HG02943 (cell line): ENCODE data around the gene PITPNM1.

Source experiments
- ATAC-seq: cut with Tn5 transposase; IDR thresholded peaks from one replicate; pipeline ENCODE4 v1.9.1; 2021; ENCODE audit warnings: mild to moderate bottlenecking, low read depth, moderate library complexity; ENCODE audit not compliant: unreplicated experiment

The PITPNM1 gene

DNA sequence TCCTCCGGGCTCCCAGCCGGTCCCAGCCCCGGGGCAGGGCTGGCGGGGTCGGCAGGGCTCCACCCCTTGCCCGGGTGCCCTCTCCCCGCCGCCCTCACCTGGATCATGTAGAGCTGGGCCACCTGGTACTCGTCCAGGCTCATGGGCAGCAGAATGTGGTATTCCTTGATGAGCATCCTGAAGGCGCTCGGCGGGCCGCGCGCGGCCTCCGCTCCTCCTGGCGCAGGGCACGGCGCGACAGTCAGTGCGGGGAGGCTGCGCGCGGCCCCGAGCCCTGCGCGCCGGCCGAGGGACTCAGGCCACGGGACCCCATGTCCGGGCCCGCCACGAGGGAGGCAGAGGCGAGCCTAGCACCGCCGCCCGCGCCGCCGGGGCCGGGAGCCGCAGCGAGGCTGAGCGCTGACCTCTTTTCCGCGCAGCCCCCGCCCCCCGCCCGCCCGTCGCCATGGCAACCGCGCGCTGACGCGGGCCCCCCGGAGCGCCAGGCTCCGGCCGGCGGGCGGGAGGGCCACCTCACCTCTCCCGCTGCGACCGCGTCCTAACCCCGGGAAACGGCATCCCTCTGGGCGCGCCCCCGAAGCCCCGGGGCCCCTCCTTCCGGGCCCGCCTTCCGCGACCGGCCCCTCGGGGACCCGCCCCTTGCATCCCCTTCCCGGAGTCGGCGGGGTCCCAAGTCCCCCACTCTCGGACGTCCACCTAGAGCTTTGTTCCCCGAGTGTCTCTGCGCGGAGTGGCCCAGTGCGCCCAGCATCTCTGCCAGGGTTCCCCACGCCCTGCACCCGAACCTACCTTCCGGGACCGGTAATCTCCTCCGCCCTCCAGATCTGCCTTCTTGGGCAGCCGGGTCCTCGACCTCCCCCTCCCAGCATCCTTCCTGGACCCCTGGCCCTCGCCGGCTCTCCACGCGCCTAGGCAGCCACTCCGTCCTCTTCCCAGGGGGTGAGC lies 886 bp downstream of the PITPNM1 start:
- no peak for ATAC-seq

DNA sequence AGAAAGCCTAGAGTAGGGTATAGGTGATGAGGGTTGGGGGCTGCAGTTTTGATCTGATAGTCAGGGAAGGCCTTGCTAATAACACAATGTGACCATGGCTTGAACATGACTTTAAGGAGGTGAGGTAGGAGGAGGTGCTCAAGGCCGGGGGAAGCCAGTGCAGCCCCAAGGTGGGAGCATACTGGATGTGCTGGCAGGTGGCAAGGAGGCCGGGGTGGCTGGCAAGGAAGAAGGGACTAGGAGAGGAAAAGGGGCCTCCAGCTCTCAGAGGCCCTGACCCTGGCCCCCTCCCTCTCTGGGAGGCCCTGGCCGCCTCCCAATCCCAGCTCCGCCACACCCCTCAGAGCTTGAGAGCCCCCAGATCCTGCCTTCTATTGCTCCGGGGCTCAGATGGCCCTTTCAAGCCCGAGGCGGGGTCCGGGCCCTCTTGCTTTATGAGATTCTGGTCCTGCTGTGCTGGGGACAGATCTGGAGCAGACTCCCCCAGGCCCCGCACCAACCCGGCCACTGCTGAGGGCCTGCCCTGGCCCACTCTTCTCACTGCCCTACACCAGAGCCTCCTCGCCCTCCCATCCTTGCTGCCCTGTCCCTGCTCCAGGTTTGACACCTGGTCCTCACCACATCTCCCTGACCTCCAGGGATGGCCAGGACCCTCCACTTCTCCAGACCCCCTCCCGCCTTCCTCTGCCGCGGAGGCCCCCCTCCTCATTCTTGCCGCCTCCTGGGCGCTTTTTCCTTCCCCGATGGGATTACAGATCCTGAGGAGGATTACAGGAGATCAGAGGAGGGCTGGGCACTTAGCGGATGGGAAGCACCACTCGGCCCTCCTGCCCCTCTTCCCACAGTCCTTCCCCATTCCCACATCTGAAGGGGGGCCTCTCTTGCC lies 1.8 kb downstream of the PITPNM1 start:
- ATAC-seq: no peak

DNA sequence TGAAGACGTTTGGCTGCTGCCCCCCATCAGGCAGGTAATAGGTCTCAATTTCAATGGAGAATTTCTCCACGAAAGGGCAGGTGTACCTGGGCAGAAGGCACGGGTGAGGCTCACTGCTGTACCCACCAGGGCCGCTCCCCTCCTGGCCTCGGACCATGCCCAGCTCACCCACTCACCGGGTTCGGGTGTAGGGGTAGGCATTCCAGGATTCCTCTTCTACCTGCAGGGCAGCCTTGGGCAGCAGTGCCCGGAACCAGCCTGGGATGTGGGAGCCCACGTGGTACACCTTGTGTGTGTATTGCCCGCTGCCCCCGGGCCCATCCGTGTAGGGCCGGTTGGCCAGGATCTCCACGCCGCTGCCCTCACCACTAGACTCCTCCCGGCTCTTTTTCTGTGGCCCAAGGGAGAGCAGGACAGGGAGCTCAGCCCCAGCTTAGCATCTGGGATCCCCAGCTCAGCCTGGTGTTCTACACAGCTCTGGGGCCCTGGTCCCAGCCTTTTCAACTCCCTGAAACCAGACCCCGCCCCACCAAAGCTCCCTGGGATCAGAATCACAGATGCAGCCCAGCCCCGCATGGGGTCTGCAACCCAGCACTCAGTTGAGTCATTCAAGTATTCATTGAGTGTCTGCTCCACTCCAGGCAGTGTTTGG lies 2.7 kb downstream of the PITPNM1 start:
- no peak for ATAC-seq

DNA sequence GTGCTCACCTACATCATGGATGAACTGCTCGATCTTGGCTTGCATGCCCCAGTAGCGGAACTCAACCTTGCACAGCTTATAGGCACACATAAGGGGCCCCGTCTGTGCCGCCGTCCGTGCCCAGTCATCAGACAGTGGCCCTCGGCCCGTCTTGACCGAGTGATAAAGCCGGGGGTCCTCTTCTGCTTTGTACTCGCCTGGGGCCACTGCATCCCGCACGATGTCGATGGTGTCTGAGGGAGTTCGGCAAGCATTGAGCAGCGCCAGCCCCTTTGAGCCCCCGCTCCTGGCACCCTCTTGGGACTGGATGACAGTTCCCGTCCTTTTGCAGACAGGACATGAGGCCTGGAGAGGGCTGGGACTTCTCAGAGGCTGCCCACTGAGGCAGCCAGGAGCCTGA lies 3.3 kb downstream of the PITPNM1 start:
- ATAC-seq: no peak

DNA sequence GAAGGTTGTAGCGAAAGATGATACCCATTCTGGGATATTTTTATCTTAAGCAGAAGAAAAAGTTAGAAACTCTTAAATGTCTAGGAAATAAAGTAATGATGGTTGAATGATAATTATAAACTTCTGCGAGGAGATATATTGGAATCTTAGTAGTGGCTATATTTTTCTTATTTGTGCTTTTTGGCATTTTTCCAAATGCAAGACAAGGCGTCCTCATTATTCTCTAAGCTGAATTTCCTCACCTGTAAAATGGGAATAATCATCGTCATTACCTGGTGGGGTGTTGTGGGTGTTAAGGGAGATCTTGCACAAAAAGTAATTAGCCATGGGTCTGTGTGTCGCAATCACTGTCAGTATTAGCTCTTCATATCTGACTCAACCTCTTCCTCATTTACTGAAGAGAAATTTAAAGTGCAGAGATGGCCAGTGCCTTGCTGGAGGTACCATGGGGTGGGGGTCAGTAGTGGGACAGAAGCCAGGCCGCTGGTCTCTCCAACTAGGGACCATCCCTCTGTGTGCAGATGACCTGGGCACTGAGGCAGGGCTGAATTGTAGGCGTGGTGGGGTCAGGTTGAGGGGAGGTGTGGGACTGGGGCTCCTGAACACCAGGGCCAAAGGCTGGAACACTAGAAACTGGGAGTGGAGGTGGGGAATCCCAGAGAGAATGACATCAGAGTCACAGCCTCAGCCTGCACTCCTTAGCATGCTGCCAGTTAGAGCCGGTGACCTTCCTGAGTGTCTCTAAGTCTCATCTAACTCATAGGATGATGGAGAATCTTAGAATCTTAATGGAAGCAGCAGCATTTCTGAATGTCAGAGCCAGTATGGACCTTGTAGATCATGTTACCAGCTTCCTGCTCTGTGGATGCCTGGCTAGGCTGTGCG lies 4.1 kb downstream of the PITPNM1 start:
- no peak for ATAC-seq

DNA sequence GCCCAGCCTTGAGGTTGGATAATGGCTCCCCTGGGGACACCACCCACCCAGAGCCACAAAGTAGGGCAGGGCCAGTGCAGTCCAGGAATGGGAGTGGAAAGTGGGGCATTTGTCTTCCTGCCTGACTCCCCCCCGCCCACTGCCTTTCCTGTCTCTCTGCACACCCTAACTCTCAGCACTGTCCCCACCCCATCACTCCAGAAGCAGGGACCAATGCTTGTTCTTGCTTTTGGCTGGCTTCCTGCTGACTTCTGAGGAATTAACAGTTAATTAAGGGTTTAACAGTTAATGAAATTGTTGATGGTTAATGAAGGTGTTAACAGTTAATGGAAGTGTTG lies 4.7 kb downstream of the PITPNM1 start:
- no peak for ATAC-seq

DNA sequence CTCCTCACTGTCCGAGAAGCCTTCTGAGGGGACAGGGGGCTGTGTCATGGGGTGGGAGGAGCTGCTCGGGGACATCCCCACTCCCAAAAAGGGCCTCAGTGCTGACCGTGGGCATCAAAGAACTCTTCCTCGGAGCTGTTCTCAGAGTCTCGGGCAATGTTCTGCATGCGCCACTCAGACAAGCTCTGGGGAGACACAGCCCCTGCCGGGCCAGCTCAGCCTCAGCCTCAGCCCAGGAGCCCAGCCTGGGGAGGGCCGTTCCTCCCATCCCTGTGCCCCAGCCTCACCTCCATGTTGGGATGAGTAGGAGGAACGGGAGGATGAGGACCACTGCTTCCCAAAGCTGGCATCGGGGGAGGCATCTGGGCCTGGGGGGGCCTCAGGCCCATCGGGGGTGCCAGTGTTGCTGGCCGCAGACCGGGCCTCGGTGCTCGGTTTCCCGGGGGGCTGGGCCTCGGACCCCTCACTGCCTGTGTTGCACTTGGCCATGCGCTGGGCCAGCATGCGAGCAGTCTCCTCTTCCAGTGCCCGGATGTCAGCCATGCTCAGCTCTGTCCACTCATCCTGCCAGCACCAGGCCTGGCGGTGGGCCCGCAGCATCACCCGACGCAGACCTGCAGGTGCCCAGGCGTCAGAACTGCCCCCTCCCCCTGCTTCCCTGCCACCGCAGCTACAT lies 5.2 kb downstream of the PITPNM1 start:
- no peak for ATAC-seq

DNA sequence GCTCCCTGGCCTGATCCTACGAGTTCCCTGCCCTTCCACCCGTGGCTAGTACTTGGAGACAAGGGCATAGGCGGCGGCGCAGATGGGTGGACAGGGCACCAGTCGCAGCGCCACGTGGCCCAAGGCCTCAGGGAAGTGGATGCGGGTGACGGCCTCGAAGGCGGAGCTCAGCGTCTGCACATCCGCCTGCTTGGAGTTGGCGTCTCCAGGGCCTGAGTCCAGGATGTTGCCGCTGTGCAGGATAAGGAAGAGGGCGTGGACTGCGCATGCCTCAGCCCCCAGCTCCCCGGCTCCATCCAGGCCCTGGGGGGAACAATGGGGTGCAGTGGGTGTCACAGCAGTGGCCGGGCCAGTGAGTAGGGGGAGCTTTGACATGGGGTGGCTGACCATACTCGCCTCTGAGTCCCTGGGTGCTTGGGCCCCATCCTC lies 6.6 kb downstream of the PITPNM1 start:
- no peak for ATAC-seq

DNA sequence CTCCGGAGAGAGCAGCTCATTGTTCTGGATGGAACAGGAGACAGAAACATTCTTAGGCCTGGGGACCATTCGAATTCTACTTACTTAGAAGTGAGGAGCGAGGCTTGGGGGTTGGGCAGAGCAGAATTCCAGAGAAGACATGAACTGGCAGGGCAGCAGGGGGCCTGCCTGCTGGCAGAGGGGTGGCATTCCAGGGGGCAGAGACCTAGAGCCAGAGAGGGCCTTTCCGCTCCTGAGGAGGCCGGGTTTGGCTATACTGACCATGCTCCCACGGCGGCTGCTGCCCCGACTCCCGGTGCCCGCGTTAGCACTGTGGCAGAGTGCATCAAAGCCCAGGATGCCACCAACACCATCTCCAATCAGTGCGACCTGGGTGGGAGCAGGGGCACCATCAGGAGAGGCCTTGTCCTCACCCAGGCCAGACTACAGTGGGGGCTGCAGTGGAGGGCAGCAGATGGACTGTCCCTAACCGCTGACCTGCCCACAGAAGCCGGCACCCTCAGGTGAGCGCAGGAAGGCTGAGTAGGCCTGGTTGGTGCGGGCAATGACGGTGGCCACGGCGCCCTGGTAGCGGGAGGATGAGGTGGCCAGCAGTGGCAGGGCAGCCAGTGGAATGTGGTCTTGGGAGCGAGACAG lies 7.4 kb downstream of the PITPNM1 start:
- ATAC-seq: no peak

DNA sequence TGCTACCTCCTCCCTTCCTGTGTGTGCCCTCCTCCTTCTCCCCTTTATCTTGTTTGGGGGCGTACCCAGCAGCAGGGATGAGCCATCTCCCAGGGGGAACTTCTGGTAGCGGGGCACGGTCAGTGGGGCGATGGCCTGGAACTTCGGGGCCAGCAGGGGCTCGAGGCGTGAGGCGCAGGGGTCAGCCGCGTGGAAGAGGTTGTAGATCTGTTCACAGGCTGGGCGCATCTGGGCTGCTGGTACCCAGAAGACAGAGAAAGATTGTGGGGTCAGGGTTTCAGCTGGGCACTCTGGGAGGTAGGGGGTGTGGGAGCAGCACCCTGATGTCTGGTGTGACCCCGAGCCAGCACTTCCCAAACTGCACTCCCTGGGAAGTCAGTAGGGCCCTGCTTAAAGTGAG lies 9.1 kb downstream of the PITPNM1 start:
- no peak for ATAC-seq

DNA sequence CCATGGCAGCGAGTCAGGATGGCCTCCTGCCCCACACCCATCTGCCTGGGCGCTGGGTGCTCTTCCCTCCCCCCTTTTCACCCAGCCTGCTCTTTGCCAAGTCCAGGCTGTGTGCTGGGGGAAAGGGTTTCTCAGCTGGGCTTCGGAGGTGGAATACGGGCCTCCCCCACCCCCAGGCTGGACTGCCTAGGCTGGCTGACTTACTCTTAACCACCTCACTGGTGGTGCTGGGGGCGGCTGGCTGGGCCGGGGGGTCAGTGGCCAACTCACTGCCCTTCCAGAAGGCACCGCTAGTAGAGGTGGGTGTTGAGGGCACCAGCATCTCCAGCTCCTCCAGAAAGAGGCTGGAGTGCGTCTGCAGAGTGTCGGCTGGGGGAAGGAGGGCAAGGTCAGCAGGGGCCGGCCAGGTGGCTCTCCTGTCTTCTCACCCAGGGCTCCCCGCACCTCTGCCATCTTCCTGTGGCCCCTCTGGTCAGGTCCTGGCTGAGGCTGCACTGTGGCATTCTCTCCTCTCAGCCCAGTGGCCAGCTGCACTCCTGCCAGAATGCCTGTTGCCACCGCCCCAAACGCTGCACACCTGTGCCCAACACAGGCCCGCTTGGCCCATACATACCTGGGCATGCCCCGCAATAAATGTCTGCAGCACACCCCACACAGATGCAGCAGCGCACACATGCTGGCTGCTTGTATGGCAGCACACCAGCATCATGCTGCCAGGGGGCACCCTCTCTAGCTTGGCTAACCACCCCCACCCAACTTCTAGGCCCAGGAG lies 9.7 kb downstream of the PITPNM1 start:
- no peak for ATAC-seq

DNA sequence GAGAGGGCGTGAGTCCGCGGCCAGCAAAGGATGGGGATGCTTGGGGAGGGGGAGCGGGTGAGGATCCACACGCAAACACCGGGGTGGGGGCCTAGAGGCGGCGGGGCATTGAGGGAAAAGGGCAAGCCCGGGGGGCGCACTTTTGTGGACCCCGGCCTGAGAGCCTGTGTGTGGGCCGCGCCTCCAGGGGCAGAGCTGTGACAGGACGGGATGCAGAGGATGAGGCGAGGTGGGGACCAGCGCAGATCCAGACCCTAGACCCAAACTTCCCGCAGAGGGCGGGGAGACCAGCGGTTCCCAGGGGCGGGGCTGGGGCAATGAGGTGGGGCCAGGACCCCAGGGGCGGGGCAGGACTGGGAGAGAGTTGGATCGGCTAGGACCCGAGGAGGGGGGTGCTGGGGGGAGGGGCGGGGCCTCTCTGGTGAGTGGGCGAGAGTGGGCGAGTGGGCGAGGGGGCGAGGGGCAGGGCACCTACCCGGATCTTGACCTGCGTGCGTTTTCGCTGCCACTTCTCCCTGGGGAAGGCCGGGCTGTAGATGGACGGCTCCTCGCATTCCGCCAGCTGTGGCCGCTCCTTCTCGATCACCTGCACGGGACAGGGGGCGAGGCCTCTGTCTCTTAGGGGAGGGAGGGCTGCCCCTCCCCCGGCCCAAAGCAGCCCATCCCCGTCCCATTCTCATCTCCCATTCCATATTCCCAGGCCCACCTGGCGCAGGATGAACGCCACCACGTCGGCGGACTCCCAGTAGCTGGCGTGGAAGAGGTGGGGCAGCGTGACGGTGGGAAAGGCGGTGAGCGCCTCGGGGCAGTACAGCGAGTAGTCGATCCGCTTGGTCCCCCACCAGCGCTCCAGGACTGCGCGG lies 10.6 kb downstream of the PITPNM1 start:
- ATAC-seq: no peak

DNA sequence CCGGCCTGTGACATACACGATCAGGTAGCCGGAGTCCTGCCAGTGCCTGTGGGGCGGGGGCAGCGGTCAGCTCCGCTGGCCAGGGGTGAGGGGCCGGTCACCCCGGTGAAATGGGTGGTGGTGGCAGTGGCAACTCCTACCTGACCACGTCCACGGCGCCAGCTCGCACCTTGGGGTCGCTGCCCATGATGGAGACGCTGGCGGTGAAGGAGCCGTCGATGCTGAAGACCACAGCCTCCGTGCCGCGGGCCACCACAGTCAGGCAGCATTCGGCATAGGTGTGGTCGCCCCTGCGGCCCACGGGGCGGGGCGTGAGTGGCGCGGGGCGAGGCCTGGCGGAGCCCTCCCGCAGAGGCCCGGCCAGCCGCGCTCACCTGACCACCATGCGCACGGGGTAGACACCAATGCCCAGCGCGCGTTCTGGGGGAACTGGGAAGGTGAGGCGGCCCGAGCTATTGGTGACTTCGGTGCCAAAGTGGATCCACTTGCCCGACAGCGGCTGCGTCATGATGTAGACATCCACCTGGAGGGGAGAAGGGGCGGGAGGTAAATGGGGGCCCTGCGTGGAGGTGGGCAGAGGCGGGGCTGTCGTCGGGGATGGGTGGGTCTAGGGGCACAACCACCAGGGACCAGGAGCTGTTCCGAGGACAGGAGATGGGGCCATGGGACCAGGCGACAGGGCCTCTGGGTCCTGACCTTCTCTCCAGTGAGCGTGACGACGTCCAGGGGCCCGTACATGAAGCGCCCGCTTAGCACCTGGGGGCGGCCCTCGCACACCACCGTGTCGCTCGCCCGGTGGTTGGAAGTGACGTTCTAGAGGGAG lies 11.4 kb downstream of the PITPNM1 start:
- ATAC-seq: no peak

DNA sequence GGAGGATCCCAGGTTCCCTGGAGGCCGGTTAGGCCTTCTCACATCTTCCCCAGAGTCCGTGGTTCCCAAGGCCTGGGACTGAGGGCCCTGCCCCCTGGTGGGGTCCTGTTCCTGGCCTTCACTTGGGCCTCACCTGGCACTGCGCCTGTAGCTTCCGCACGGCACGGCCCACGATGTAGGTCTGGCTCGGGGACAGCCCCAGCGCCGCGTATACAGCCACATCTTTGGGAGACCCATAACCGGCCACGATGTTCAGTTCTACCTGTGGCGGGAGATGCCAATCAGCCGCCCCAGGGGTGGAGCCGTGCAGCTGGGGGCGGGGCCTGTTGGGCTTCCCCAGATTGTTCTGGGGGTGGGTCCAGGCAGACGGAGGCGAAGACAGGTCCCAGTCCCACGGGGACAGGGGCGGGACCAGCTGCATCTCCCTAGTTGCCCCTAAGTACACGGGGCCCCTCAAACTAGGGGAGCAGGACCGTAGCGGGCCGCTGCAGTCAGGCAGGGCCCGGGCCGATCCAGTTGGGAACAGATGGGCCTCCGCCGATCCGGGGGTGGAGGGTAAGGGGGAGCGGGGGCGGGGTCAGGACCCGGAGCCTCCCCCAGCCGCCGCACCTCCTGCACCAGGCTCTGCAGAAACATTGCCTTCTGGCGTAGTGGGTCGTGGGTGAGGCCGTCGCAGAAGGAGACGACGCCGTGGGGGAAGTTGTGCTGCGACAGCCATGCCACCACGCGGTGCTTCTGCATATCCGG lies 12.2 kb downstream of the PITPNM1 start:
- ATAC-seq: no peak

DNA sequence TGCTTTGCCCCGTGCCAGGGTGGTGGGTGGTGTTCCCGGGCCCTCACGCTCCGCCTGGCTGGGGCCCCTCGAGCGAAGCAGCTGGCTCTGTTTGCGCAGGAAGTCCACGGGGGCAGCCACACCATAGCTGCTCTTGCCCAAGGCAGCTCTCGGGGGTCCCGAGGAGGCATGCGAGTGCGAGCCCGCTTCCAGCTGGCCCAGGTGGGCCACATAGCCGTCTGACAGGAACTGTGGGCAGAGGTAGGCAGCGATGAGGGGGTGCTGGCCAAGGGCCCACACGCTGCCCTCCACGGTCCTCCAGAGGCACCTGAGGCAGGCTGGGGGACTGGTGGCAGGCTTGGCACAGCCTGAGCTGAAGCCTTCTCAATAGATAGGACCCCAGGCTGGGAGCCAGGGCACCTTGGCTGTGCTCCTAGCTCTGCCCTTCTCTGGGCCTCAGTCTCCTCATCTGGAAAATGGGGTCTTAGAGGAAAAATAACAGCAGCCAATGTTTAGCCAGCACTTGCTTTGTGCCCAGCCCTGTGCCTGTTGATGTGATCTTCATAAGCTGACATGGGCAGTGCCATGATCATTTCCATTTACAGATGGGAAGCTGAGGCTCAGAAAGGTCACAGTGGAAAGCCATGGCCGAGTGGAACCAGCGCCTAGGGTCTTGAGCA lies 13.0 kb downstream of the PITPNM1 start:
- ATAC-seq: no peak
